Measurements from ENCODE around the gene SCAI.
"Not testable (repeated sequence)": the region's sequence is repeated elsewhere in the genome, so short reads cannot be mapped to it uniquely, and the experiment has no call there.

Gene SCAI

GRCh38 chr9:125150349-125151245 is 7.3 kb upstream of the SCAI start:
- DNase-seq (ENCODE audit: low read depth in 1 of 2, low spot score in 1 of 2) = no peak

- no peak for DNase-seq (ENCODE audit: low read depth in 1 of 2, low spot score in 1 of 2)
Measured at GRCh38 chr9:125147401-125147951, 4.1 kb upstream of the SCAI start.

- no peak for DNase-seq (ENCODE audit: low read depth in 1 of 2, low spot score in 1 of 2)
Measured at GRCh38 chr9:125146247-125146646, 2.9 kb upstream of the SCAI start.

GRCh38 chr9:125145425-125145824 is 2.1 kb upstream of the SCAI start:
- no peak for DNase-seq (ENCODE audit: low read depth in 1 of 2, low spot score in 1 of 2)

GRCh38 chr9:125142560-125143376 is 560 bp downstream of the SCAI start:
- no peak for DNase-seq (ENCODE audit: low read depth in 1 of 2, low spot score in 1 of 2)

GRCh38 chr9:125141751-125142150 is 1.6 kb downstream of the SCAI start:
- DNase-seq (ENCODE audit: low read depth in 1 of 2, low spot score in 1 of 2) = no peak

- no peak for DNase-seq (ENCODE audit: low read depth in 1 of 2, low spot score in 1 of 2)
Measured at GRCh38 chr9:125141251-125141650, 2.1 kb downstream of the SCAI start.

GRCh38 chr9:125140576-125140975 is 2.8 kb downstream of the SCAI start:
- no peak for DNase-seq (ENCODE audit: low read depth in 1 of 2, low spot score in 1 of 2)

GRCh38 chr9:125137200-125137599 is 6.1 kb downstream of the SCAI start:
- DNase-seq (ENCODE audit: low read depth in 1 of 2, low spot score in 1 of 2) = no peak

GRCh38 chr9:125134976-125135375 is 8.4 kb downstream of the SCAI start:
- no peak for DNase-seq (ENCODE audit: low read depth in 1 of 2, low spot score in 1 of 2)

- DNase-seq (ENCODE audit: low read depth in 1 of 2, low spot score in 1 of 2) = no peak
Measured at GRCh38 chr9:125133403-125134329, 9.7 kb downstream of the SCAI start.

- DNase-seq (ENCODE audit: low read depth in 1 of 2, low spot score in 1 of 2) = no peak
Measured at GRCh38 chr9:125131778-125132177, 11.6 kb downstream of the SCAI start.

GRCh38 chr9:125126019-125126746 is 17.1 kb downstream of the SCAI start:
- peak; percentile 7 to 54 for DNase-seq (ENCODE audit: low read depth in 1 of 2, low spot score in 1 of 2)

- no peak for DNase-seq (ENCODE audit: low read depth in 1 of 2, low spot score in 1 of 2)
Measured at GRCh38 chr9:125125523-125125922, 17.8 kb downstream of the SCAI start.

GRCh38 chr9:125121146-125121545 is 22.2 kb downstream of the SCAI start:
- DNase-seq (ENCODE audit: low read depth in 1 of 2, low spot score in 1 of 2) = no peak

GRCh38 chr9:125119643-125120286 is 23.6 kb downstream of the SCAI start:
- no peak for DNase-seq (ENCODE audit: low read depth in 1 of 2, low spot score in 1 of 2)

- DNase-seq (ENCODE audit: low read depth in 1 of 2, low spot score in 1 of 2) = not testable (repeated sequence)
Measured at GRCh38 chr9:125118696-125119095, 24.6 kb downstream of the SCAI start.

- DNase-seq (ENCODE audit: low read depth in 1 of 2, low spot score in 1 of 2) = not testable (repeated sequence)
Measured at GRCh38 chr9:125114503-125114902, 28.8 kb downstream of the SCAI start.

GRCh38 chr9:125110464-125110863 is 32.9 kb downstream of the SCAI start:
- DNase-seq (ENCODE audit: low read depth in 1 of 2, low spot score in 1 of 2) = no peak

- not testable (repeated sequence) for DNase-seq (ENCODE audit: low read depth in 1 of 2, low spot score in 1 of 2)
Measured at GRCh38 chr9:125108541-125108940, 34.8 kb downstream of the SCAI start.

Measured in activated CD4-positive, alpha-beta T cell treated with anti-CD3 and anti-CD28 coated beads, Interleukin-2, amount 50 U/mL, for 24 hours (primary cell).